Pulmonary artery endothelial cell (primary cell): ENCODE data around the gene TLE3. TPM values are rescaled to one million over a fixed set of nuclear protein-coding genes. Genes with fewer than 3 reads are reported as not detected.
"Not testable (repeated sequence)": the region's sequence is repeated elsewhere in the genome, so short reads cannot be mapped to it uniquely, and the experiment has no call there.

Source experiments
- DNase-seq: peaks from one replicate; pipeline ENCODE4 v3.0.0-alpha.2; 2011; ENCODE audit warnings: low read depth, low spot score
- total RNA-seq: library from RNA; depleted of rRNA; stranded (reverse); fragments of >200 nt; gene quantifications from 2 replicates; pipeline ENCODE4 v1.2.3, GENCODE V29; 2014

Gene TLE3
- 25.6 and 27.7 TPM in 2 replicates for total RNA-seq

DNA sequence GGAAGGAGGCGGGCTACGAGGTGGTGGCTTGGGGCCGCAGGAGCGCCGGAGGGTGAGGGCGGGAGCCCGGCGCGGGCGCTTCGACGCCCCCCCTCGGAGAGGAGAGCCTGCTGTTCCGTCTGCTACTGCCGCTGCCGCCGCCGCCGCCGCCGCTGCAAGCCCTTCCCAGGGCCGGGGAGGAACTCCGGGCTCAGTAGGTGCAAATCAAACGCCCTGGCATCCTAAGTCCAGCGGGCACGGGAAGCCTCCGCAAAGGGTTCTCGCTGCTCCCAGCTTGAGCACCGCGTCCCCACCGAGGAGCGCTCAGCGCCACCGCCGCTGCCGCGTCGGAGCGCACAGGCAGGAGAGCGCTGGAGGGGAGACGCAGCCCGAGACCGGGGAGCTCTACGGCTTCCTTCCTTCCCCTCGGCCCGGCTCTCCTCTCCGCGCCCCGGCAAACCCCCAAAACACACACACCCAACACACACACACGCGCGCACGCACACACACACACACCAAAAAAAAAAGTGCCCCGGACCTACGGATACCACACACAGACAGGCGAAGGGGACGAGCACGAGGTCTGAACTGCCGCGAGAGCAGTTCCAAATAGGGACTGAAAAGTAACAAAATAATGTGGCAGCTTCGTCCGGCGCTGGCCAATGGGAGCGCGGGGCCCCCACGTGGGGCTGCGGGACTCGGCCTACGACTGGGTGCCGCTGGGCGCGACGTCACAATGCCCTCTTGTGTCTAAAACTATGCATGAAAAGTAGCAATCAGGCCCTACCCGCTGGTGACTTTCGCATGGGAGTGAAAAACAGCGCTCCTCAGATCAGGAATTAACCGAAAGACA, at the start of gene TLE3:
TLE3 (minus strand) TSS at position 597 of the 832 bp plus-strand sequence. CDS start 1,119 bp downstream, outside the sequence.
- DNase-seq, result peak; percentile 95

DNA sequence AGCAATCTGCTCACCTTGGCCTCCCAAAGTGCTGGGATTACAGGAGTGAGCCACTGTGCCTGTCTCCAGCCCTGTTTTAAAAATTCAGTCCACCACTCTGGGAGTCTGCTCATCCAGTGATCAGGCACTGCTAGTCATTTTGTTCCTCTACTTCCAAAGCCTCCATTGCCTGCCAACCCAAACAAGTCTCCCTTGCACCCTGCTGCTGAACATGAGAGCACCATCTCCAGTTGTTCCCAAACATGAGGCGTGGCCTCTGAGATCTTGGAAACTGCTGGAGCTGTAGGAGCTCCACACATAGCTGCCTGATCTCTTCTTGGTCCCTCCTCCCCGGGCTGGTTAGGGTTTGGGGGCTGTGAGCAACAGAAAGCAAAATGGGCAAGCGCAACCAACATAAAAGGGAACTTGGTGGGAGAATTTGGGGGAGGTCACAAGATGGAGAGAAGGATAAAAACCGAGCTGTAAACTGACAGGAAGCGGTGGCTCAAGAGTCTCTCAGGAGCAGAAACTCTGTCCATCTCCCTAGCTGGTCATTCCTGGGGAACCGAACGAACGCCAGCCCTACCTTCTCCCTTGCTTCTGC, 49.6 kb upstream of the TLE3 start:
- DNase-seq, result no peak

DNA sequence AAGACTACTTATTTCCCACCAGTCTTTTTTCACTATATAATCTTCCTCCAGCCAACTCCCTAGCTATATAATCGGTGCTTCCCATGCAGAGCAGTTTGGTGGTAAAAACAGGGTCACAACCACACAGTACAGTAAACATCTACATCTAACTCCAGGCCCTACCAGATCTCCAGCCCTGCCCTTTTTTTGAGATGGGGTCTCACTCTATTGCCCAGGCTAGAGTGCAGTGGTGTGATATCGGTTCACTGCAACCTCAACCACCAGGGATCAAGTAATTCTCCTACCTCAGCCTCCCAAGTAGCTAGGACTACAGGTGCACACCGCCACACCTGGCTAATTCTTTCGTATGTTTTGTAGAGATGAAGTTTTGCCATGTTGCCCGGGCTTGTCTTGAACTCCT, 49.1 kb upstream of the TLE3 start:
- DNase-seq, result no peak

DNA sequence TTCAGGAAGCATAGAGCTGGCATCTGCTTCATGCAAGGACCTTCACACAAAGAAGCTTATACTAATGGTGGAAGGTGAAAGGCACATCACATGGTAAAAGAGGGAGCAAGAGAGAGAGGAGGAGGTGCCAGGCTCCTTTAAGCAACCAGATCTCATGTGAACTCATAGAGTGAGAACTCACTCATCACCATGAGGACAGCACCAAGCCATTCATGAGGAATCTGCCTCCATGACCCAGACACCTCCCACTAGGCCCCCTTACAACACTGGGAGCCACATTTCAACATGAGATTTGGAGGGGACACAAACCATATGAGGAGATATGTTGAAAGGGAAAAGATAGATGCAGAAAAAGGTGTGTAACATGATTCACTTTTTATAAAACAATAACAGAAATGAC, 48.4 kb upstream of the TLE3 start:
- DNase-seq, result no peak

DNA sequence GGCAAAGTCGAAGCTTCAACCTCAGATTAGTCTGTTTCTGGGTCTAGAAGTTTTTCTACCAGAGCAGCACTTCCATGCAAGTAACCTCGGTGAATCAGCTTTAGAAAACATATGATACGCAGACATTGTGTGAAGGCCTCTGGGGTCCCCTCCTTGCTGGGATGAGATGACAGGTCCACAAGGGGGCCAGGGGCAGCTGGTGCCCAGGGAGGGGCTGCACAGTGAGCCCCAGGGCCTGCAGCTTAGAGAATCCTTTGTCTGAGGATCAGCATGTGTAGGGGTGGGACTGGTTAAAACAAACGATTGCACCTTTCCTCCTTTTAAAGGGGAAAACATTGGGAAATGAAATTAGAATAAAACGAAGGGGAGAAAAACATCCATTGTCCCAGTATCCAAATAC, 47.5 kb upstream of the TLE3 start:
- no peak for DNase-seq

DNA sequence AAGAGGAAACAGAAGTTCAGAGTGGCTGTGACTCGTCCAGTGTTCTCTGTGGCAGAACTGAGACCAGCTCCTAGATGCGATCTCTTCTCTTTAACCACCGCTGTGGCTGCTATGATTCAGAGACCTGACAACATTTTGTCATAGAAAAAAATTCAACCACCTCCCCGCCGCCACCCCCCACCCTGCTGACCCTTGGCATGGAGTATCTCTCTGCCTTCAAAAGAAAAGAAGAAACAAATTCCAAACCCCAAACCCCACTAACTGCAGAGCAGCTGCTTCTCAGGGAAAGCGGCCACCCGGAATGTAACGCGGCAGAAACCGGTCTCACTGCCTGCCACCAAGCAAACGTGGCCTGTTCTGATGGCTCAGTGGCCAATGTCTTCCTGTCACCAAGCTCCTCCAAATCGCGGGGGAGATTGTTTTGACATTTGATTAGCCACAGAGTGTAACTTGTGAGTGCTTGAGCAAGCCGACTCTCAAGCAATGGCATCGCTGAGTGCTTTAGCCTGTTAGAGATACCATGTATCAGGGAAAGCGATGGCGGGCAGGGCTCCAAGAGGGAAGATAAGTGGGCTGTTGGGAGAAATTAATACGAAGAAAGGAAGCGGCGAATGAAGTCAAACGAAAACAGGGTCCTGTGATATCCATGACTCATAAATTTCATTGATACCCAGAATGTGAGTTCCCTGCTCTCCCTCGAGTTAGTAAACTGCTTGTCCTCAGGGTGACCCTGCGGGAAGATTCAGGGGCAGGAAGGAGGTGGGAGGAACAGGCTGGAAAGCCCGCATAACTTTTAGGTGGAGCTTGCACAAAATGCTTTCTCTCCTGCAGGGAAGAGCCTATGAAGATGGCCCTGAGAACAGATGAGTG, 44.8 kb upstream of the TLE3 start:
- no peak for DNase-seq

DNA sequence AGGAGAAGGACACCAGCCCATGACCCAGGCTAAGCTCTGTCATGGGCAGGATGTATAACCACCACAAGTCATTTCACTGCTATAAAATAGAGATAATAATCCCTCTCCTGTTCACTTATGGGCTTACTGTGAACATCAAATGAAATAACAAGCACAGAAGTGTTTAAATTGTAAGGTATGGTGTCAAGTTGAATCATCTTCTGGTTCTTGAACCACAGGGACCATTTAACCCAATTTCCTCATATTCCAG, 44.3 kb upstream of the TLE3 start:
- no peak for DNase-seq

DNA sequence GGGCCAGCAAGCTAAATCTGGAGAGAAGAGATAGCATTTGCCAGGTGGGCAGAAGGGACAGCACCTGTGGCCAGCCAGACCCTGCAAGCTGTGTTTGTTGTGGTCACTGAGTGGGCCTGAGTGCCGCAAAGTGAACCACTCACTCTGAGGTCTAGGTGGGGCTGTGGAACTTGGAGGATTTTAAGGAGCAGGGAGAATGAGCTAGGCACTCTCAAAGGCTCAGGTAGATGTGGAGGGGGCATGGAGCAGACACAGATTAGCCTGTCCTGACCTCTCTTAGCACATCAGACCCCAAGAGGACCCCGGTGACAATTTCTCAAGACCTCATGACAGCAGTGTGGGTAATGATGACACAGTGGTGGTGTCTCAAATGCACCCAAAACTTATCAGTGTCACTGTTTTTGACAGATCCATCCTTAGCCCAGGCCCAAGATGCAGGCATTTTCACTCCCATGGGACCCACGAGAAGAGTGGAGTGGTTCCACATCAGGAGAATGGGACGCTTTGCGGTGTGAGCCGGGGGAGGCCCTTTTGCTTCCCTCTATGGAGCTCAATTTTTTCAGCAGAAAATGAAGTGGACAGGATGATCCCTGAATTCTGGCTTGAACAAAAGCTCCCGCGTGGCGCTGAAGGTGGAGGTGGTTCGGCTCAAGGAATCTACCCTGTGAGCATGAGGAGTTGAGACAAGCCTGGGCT, 43.8 kb upstream of the TLE3 start:
- DNase-seq, result no peak

DNA sequence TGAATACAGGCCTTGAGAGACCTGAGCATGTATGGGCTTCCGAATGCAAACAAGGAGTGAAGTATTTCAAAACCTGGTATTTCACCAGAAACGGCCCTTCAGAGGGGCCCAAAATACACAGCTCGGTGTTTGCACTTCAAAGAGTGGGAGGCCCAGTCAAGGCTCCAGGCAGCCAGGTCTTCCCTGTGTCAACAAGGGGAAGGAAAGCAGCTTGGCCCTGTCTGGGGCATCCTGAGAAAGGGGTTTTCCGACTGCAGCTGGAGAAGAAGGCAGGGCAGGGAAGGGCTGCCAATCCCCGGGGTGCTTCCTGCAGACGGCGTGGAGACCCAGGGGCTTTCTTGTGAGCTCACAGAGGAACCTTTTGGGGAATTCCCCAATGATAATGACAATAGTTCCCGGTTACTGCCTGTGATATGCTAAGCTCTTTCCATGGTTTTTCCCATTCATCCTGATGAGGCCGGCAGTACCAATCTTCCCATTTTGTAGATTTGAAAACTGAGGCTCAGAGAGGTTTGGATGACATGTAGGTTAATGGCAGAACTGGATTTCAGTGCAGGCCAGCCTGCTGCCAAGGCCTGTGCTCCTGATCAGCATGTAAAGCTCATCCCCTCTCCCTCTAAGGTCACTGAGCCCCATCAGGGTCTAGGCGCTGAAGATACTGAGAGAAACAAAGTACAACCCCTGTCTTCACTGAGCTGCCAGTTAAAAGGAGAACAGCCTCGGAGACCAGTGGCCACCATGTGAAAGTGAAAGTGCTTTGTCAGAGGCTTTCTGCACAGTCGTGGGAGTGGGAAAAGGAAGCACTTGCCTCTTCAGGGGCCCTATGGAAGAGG, 43.0 kb upstream of the TLE3 start:
- peak; percentile 40 for DNase-seq

DNA sequence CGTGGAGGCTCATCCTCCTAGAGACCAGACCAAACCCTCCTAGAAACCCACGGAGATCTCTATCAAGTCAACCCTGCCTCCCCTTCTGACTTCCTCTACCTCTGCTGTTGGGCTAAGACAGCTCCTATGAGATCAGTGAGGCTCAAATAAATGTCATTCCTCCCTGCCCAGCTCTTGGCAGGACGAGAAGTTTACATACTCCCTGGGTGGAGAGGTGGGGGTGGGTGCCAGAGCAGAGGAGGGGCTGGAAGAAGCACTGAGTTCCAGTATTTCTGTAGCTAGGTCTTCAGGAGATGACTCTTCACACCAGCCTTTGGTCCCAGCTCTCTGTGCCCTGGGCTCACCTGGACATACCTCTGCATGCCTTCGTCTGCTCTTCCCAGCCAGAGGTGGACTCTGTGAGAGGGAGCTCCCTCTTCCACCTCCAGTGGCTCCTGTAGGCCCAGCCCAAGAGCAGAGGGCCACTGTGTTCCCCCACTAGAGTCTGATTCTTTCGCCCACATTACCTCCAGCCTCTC, 42.4 kb upstream of the TLE3 start:
- no peak for DNase-seq

DNA sequence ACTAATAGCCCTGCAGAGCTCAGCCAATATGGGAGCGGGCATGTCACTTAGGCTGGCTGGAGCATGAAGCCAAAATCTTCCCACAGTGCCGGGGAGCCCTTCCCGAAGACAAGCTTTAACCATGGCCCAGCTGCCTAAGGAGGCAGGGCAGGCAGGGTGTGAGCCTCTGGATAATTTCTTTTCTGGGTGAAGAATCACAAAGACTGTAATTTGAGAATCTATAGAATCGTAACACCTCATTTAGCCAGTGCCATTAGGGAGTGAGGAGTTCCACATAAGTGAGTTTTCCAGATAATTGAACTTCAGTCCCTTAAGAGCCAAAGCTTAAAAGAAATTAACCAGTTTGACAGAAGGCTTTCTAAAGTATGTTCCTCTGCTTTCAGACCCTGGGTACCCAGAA, 40.2 kb upstream of the TLE3 start:
- no peak for DNase-seq

DNA sequence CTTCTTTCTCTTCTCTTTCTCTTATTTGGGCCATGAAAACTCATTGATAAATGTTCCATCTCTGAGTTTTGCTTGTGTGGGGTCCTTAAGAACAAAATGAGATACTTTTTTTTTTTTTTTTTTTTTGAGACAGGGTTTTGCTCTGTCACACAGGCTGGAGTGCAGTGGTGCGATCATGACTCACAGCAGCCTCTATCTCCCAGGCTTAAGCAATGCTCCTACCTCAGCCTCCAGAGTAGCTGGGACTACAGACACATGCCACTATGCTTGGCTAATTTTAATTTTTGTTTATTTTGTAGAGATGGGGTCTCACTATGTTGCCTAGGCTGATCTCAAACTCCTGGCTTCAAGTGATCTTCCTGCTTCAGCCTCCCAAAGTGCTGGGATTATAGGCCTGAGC, 39.3 kb upstream of the TLE3 start:
- DNase-seq, result not testable (repeated sequence)

DNA sequence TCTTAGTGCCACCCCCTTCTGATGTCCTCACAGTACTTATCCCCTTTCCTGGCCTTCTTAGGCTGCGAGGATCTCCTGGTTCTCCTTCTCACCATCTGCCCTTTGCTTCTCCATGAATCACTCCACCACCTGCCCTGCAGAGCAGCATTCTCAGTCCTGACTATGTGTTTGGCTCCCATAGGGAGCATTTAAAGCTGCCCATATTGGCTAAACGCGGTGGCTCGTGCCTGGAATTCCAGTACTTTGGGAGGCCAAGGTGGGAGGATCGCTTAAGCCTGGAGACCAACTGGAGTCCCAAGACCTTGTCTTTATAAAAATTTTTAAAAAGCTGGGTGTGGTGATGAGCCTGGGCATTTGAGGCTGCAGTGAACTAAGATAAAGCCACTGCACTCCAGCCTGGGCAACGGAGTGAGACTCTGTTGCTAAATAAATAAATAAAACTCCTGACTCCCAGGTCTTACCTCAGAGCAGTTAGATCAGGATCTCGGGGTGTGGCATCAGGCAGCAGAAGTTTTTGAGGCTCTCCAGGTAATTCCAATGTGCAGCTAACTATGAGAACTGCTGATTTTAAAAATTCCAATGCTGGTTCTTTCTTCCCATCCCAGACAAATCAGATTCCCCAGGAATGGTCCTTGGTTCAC, 36.2 kb upstream of the TLE3 start:
- DNase-seq, result no peak

DNA sequence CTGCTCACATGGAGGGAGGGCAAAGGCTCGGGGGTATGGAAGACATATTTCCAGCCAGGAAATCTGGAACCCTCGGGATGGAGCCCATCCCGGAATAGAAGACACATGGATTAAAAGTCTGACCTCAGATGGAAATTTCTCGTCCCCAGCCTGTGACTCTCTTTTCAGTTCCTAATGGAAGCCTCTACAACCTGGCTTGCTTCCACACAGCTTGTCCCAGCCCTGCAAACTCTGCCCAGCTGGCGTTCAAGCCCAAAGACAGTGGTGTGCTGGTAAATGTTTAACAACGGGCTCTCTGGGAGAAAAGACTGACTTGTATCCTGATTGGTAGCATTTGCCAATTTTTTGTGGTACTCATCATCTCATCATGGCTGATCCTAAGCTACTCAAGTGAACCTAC, 35.6 kb upstream of the TLE3 start:
- DNase-seq, result no peak

DNA sequence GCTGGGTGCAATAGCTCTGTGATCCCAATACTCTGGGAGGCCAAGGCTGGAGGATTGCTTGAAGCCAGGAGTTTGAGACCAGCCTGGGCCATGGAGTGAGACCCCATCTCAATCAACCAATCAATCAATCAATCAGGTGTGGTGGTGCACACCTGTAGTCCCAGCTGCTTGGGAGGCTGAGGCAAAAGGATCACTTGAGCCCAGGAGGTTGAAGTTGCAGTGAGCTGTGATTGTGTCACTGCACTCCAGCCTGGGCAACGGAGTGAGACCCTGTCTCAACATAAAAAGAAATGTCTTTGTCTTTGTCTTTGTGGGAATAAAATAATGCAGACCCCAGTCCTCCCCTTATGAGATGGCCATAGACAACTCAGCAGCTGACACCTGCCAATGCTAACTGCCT, 34.9 kb upstream of the TLE3 start:
- no peak for DNase-seq

DNA sequence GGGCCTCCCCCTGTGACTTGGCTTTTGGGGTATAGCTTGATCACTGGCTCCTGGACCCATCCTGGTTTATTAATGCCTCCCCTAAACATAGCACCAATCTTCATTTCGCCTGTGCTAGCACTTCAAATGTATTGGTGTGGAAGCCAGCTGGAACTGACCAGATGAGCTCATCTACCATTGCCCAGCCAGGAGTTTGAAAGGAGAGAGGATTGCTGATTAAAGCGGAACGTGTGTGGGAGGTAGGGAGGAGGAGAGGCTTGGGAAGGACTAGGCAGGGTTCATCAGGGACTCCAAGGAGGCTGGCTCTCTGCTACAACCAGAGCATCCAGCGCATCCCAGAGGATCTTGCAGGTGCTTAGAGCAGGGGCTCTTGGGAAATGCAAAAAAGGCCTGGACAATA, 34.4 kb upstream of the TLE3 start:
- no peak for DNase-seq

DNA sequence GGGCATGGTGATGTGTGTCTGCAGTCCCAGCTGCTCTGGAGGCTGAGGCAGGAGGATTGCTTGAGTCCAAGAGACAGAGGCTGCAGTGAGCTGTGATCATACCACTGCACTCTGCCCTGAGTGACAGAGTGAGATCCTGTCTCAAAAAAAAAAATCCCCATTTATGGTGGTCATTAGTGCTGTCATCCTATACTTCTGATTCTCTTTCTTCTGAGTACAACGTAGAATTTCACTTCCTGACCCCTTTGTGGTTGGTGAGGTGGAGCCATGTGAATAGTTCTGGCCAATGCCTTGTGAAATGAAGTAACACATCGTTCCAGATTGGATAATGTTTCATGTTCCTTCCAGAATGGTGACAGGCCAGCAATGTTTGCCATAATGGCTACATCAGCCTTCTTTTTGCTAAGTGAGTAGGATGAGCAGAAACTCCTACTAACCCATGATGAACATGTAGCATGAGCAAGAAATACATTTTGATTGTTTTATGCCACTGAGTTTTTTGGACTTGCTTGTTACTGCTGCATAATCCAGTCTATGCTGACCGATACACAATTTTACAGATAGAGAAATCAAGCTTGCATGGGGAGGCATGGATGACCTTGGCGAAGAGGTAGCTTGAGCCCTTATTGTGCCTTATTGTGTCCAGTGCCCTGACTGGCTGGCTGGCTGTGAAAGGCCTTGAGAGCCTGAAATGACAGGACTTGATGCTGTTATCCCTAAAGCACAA, 30.9 kb upstream of the TLE3 start:
- DNase-seq, result no peak

DNA sequence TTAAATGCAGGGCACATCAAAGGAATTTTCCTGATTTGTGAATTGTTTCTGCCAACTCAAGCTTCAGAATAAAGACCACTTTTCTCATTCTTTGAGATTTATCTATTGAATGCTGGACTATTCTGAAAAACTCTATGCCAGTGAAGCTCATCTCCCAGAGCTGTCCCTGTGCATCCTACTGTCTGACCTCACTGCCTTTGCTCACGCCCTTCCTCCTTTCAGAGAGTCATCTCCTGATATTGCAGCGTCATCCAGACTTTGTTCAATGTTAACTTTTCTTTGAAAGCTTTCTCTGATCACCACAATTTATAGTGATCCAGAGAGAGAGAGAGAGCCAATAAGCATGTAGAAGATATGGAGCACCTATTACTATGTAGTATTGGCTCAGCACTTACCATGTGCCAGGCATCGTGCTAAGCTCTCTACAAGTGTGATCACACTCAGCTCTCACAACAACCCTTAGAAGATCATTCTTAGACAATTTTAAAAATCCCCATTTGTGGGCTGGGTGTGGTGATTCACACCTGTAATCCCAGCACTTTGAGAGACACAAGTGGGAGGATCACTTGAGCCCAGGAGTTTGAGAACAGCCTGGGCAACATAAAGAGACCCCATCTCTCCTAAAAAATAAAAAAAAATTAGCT, 30.2 kb upstream of the TLE3 start:
- DNase-seq, result no peak

DNA sequence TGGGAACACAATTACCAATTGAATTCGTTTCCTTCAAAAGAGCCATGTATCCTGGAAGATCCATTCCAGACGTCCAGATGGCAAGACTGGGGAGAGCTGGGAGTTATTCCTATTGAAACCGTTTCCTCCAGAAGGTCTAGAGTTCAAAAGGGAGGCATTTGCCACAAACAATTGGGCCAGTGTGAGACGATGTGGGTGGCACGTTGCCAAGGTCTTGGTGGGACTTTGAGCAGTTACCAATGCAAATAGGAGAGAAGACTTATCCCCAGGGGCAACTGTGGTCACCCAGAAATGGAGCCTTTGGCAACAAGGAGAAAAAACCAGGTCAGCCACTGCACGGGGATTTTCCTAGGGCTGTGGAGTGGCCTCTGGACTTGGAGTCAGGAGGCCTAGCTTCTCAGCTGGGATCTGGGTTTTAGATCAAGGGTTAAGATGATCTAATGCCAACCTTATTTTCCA, 29.6 kb upstream of the TLE3 start:
- peak; percentile 74 for DNase-seq
